Activated CD4-positive, alpha-beta T cell treated with anti-CD3 and anti-CD28 coated beads, Interleukin-2, amount 50 U/mL, for 48 hours (primary cell): Measurements from ENCODE around the gene CYP11A1.

Experiments
- DNase-seq, 2 experiments: peaks; one replicate each; pipeline ENCODE4 v3.0.0-alpha.2; 2020

Gene CYP11A1

DNA sequence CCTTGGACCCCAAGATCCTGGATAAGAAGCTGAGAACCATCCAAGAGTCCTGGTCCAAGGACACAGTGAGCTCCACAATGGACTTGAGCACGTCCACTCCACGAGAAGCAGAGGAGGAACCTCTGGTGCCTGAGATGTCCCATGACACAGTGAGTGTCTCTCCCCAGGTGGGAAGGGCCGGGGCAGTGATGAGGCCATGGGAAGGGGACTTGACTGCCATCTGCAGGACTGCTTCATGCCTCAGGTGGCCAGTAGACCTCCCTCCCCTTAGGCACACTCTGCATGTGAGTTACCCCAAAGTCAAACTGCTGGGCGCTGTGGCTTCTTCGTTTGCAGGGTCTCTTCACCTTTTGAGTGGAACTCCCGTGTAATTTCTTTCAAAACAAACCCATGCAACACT lies 71.6 kb downstream of the CYP11A1 start:
- no peak for DNase-seq

DNA sequence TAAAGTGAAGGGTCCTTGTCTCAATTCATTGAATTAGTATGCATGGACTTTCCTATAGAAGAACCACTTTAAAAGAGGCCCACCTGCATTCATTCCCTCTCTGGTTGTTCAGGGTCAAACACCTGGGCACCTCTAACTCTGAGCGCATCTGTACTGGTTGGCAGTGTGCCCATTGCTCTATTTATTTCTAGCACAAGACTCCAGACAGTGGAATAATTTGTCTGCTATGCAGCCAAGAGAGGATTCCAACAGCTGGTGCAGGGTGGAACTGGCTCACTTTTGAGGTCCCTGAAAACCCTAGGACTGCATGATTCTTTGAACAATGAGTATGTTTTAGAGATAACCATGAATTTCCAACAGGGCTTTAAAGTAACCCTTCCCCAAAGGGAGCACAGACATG lies 73.4 kb downstream of the CYP11A1 start:
- no peak for DNase-seq

DNA sequence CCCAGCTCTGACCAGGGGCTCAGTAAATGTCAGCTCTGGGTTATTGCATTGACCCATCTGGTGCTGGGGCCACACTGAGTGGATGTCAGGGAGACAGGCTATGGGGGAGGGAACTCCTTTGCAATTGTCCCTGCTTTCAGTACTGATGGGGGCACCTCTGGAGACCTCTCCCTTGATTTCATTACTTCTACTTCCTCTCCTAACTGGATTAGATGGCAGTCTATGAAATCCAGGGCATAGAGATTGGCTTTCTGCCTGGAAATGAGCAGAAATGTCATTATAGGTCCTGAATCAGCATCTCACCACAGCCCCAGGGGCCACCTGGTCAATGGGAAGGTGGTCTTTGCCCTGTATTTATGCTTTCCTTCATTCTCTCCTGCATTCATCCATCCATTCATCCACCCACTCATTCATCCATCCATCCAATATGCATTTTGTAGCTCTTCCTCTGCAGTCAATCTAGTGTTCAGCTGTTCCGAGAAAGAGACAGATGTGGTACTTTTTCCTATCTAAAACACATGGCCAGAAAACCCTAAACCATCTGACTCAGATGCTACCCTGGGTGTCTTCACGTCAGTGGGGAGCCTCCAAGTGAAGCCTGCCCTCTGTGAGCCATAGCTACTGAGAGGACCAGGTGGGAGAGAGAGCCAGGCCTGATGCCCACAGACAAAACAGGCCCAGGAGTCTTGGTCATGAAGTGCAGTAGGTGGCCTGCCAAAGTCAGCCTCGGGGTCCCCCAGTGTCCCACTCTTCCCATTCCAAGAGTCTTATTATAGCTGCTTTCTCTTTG lies 74.2 kb downstream of the CYP11A1 start:
- no peak for DNase-seq

DNA sequence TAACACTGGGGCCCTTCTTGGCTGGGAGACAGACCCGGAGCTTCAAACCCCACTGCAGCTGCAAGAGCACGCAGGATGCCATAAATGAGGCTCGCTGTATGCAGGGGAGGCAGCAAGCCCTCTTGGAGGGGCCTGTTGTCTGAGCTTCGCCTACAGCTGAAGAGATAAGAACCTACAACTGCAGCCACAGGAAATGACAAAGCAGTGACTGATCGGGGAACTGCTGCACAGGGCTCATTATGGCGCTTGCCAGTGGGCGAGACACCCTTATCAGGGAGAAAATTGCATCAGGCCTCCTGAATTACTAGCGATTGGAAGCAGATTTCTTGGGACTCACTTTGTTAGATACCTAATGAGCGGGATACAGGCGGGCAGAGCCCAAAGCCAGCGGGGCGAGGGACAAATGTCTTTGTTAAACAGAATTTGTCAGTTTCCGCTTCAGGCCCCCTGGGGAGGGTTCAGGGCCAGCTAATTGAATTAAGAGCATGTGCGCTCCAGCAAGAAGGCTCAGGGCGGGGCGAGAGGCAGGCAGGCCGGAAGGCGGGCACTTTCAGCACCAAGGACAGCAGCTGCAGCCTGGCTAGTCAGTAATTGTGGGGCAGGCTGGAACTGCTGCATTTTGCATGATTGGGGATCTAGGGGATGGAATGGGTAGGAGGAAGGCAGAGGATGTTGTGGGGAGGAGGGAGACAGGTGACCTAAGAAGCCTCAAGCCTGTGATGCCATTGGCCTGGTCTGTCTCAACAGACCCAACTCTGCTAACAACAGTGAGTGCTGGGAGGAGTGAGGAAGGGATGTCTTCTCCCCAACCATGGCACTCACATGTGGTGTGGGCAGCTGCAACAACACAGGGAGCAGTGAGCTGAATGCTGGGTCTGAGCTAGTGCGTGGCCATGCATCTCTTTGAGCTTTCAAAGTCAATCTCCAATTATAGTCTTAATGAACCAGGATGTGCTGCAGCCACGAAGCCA lies 76.1 kb downstream of the CYP11A1 start:
- peak; percentile 80 to 83 for DNase-seq

DNA sequence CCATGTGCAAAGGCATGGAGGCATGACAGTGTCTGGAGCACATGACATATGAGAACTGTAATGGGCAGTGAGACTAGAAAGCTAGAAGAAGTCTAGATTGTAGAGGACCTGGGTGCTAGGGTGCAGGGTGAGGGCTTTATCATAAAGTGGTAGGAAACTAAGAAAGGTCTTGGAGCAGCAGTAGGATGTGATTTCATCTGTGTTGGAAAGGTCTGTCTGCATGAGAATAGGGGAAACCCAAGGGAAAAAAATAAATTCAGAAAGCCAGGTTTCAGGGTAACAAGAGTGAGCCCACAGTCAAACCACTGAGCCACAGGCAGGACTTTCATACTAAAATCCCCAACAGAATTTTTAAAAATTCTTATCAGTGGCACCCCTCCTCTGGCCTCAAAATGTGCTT lies 76.8 kb downstream of the CYP11A1 start:
- no peak for DNase-seq

DNA sequence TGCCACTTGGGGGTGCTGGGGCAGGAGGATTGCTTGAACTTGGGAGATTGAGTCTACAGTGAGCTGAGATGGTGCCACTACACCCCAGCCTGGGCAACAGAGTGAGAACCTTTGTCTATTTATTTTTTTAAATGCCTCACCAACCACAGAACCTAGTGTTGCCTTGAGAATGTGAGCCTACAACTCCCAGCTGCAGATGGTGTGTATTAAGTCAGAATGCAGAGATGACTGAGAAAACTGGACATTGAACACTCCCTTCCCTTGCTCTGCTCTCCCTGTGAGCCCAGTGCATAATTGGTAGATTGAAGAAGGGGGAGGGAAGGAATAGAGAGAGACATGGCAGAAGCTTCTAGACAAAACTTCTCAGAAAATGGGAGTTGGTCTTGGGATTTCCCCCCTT lies 77.8 kb downstream of the CYP11A1 start:
- no peak for DNase-seq
